ENCODE data around the gene MESD.

Gene MESD

DNA sequence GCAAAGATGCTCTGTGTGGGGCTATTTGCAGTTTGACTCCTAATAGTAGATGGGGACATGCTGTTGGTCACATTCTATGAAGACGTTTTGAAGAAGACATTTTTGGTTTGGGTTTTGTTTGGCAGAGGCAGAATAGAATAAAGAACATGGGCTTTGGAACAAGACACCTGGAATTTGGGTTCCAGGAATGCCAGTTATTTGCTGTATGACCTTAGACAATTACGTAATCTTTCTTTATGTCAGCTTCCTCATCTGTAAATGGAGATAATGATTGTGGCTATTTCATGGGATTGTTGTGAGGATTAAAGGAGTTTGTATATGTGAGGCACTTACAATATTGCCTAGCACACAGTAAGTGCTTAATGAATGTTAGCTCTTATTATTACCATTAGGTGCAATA, 91.6 kb downstream of the MESD start:
- DNase-seq (ENCODE audit: low spot score) = no peak
- TF ChIP-seq, protein P1, sequence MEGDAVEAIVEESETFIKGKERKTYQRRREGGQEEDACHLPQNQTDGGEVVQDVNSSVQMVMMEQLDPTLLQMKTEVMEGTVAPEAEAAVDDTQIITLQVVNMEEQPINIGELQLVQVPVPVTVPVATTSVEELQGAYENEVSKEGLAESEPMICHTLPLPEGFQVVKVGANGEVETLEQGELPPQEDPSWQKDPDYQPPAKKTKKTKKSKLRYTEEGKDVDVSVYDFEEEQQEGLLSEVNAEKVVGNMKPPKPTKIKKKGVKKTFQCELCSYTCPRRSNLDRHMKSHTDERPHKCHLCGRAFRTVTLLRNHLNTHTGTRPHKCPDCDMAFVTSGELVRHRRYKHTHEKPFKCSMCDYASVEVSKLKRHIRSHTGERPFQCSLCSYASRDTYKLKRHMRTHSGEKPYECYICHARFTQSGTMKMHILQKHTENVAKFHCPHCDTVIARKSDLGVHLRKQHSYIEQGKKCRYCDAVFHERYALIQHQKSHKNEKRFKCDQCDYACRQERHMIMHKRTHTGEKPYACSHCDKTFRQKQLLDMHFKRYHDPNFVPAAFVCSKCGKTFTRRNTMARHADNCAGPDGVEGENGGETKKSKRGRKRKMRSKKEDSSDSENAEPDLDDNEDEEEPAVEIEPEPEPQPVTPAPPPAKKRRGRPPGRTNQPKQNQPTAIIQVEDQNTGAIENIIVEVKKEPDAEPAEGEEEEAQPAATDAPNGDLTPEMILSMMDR (IDR thresholded peaks at IDR 0.05; ENCODE audit: extremely low read depth, missing control alignments) = no peak

Data from GM20000 (cell line).